GM04504 (cell line): Measurements from ENCODE around the gene TUSC2.
A peak's percentile ranks its signal among the peaks of the same experiment; 100 is the strongest.

Experiments
- DNase-seq: peaks from one replicate; pipeline ENCODE4 v3.0.0-alpha.2; 2012; ENCODE audit warnings: low read depth

TUSC2 gene, protein sequence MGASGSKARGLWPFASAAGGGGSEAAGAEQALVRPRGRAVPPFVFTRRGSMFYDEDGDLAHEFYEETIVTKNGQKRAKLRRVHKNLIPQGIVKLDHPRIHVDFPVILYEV

DNA sequence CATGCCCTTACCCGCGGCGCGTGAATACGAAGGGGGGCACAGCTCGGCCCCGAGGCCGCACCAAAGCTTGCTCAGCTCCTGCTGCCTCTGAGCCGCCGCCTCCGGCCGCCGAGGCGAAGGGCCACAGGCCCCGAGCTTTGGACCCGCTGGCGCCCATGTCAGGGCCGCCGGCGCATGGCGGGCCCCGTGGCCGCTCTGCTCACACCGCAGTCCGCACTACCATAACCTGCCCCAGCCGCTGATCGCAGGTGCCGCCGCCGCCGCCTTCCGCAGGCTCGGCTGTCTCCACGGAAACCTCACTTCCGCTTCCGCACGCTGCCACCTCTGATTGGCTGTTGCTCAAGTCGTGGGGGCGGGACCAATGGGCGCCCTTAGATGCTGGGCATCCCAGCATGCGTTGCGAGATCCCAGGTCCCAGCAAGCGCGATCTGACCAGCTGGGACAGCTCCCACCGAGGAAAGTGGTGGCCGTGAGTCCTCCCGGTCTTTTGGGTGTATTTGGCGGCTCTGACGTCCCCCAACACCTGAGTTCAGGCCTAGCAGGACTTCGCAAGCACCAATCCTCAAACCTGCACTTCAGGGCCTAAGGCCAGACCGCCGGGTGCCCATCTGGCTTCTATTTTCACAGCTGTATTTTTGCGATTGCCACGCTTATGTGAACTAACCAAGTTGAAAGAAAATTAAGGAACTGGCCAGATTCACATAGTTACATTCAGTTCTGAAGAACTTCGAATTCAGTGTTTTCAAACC is at the start of gene TUSC2:
Gene TUSC2, minus strand, starts transcription at position 281 of the 749 bp plus-strand sequence. Its CDS starts 124 bp downstream, at position 157.
- peak; percentile 88 for DNase-seq

DNA sequence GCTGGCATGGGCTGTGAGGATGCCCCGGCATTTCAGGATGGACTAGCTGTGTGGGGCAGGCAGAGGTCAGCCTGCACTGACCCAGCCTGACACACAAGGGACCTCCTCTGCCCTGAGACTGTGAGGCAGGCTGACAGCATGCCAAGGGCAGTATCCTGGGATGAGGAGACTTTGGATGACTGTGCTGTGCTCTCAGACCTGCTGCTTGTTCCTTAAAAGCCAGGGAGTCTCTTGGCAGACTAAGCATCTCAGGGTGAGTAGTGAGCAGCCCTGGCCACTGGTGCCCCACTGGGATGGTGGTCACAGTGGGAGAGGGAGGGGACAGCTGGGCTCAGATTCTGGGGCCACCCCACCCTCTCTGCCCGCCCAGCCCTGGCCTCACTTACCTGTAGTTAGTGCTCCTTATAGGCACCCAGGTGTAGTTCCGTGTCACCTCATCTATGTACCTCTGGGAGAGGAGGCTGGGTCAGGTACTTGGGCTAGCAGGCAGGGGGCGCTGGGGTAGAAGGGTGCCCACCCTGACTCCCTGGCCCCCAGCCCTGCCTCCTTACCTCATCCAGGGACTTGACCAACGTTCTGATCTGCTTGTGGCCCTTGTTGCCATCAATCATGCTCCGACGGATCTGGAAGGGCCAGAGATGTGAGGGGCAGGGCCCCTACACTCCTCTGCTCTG is 47.4 kb upstream of the TUSC2 start:
- DNase-seq, result no peak

DNA sequence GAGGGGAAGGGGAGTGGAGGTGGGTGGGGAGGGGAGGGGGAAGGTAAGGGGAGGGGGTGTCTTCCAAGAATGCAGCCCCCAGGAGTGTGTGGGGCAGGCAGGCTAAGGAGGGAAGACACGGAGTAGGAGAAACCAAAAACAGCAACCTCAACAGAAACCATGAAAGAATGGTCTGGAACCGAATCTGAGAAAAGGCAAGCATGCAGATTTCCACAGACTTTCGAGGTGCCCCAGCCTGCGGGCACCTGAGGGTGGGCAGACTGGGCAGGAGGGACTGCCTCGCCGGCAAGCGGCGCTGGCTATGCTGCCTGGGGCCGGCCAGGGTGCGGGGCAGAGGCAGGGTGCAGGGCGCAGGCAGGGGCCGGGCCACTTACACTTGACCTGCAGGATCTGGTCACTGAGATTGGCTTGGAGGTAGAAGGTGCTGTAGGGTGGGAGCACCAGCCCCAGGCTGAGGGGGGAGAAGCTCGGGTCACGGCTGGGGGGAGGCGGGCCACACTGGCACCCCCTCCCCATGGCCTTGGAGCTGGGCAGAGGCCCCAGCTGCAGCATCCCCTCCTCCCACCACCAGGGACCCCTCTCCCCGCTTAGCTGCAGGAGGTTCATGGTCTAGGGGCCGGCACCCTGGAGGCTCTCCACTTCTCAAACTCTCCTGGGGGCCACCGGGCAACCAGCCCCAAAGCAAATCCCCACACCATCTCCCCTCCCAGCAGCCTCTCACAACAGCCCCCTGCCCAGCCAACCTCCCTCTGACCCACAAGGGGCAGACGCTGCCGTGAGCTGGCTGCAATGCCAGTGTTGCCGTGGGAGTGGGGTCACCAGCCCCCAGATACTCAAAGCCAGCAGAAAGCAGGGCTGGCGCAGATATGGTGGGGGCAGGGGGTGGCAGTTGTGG is 46.6 kb upstream of the TUSC2 start:
- DNase-seq, result no peak

DNA sequence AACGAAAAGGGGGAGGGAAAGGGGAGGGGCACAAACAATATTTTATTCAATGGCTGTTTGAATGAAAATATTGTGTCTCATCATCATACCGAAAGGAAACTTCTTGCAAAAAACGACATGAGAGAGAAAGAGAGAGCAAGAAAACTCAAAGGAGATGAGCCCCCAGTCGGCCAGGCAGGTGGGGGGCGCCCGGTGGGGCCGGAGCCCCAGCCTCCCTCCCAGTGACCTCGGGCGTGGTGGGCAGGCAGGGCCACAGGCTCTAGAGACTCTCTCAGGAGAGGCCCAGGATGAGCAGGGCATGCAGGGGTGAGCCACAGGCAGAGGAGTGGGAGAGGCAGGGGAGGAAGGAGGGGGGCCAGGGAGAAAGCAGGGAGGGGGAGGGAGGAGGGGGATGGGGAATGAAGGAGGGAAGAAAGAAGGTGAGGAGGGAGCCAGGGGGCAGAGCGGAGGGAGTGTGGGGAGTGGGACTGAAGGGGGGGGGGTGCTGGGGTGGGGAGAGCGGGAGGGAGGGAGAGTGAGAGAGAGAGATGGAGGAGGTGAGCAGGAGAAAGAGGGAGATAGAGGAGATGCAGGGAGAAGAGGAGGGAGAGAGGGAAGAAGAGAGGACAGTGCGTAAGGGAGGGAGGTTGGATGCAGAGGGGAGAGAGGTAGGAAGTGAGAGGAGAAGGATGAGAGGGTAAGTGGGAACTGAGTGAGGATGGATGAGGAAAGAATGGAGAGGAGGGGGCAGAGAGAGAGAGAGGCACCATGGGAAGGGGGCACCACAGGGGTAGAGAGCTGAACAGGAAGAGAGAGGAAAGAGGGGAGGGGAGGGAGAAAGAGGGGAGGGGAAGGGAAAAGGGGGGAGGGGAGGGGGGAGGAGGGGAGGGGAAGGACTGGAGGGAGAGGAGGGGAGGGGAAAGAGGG is 45.4 kb upstream of the TUSC2 start:
- no peak for DNase-seq

DNA sequence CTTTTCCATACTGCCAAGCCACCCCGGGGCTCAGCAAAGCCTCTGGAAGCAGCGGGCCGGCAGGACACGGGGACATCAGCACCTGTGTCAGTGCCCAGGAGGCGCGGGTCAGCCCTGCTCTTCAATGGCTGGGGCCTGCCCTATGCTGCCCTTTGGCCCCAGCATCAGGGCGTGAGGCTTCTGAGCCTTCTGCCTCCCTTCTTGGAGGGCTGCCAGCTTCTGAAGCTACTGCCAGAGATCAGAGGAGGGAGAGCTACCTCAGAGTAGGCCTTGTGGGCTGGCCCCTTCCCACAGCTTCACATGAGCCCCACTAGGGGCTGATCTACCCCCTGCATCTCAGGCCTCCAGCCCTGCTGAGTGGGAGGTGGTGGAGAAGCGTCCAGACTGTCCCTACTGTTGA is 44.3 kb upstream of the TUSC2 start:
- no peak for DNase-seq

DNA sequence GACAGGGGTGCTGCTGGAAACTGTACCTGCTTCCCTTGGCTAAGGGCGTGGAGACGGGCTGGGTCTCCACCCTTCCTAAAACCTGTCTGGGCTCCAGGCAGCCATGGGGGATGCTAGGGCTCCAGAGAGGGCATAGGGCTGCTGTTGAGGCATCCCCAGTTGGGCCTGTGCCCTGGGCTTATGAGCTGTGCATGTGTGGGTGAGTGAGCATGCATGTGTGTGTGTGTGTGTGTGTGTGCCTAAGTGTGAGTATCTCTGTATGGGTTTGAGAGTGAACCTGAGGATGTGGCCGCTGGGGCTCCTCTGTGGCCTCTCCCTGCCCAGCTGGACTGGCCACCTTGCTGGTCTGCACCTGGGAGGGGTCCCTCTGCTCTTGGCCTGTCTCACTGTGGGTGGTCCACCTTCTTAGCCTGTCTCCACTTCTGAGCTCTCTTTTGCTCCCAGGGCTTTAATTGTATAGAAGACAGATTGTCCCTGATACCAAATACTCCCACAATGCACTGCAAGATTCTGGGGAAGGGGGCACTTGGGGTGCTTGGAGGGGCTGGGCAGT is 43.2 kb upstream of the TUSC2 start:
- no peak for DNase-seq

DNA sequence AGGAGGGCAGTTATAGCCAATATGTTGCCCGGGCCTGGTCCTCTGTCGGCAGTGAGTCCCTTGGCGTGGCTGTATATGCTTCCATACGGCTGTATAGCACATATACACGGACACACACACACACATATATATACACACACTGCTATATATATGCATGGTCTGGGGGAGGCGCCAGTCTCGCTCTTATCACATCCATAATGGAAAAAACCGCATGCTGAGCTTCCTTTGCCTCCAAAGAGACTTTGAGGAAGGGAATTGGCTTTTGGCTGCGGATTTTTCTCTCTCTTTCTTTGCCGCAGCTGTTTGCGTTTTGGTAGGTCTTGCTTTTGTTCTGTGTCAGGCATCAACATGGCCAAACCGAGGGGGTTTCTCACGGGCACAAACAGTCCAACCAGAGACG is 42.6 kb upstream of the TUSC2 start:
- DNase-seq, result no peak

DNA sequence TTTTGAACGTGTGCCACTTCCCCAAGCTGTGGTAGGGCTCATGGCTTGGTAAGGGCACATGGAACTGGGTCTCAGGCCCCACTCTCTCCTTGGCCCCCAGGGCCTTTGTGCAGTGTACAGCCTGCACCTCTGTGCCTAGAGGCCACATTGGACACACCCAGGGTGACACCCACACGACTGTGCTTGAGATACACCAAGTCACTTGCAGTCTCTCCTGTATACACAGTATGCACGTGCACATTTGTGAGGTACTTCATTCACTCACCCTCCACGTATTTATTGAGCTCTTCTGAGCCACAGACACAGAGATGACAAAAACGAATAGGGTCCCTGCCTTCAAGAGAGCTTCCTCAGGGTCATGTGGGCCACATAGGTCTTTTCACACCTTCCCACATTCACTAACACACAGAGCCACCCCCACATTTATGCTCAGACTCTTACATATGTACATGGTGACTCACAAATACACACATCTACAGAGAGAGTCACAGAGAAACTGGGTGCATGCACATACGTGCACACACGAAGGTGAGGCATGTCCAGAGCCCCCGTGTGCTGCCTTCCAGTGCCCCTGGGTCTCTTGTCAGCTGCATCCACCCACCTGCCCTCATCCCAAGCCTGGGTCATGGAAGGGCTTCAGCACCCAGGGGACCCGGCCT is 41.1 kb upstream of the TUSC2 start:
- DNase-seq, result no peak

DNA sequence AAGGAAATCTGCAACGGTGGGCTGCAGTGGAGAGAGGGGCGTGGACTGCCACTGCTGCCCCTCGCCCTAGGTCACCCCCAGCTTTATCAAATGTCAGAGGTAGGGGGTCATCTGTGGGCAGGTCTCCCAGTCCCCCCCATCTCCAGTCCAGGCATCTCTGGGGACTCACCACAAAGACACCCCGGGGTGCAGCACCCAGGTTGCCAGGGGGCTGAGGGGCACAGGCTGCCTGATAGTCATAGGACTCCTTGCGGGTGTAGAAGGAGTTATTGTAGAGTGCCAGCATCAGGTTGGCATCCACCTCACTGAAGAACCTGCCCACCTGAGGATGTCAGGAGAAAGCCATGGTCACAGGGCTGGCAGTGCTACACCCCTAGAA is 37.8 kb upstream of the TUSC2 start:
- no peak for DNase-seq

DNA sequence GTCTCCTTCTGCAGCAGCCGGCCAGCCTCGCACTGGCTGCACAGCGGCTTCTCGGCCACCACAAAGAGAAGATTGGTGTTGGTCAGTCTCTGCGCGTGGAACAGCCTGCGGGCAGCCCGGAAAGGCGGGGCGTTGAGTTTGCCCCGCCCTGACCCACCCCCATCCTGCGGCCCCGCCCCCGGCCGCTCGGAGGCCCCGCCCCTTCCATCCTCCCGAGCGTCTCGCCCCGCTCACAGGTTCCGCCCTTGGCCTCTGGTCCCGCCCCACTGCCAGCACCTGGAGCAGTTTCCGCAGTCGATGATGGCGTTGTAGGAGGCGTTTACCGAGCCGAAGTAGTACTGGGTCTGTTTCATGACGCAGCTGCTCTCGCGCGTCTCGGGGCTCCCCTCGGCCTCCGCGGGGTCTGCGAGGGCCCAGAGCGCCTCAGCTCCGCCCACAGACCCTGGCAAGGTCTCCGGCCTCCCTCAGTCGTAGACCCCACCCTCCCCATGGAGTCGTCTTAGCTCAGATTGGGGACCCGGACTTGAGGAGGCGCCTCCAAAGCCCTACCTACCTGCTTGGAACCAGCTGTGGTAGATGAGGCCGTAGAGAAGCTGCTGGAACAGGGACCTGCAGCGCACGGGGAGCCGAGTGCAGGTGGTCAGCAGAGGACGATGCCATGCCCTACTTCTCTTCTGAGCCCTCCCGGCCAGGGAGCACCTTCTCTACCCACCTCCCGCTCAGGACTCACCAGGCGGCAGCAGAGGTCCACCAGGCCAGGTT is 37.2 kb upstream of the TUSC2 start:
- DNase-seq, result no peak

DNA sequence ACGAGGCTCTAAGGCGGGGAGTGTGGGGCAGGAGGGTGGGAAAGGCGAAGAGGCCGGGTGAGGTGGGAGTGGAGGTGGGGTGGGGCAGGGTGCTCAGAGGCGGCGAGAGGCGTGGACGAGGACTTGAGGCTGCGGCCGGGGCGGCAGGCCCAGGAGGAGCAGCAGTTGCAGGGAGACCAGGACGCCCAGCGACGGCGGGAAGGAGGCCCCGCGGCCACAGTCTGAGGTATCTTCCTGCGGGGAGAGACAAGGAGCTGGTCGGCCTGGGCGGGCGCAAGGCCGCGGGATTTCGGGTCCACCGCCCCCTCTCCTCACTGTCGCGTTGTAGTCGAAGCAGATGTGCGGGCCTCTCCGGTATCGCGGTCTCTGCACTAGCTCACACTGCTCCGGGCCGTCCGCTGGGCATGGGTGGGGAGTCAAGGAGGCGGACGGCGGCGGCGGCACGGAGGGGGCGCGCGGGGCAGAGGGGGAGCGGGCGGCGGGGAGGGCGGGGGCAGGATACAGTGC is 36.6 kb upstream of the TUSC2 start:
- DNase-seq, result no peak

DNA sequence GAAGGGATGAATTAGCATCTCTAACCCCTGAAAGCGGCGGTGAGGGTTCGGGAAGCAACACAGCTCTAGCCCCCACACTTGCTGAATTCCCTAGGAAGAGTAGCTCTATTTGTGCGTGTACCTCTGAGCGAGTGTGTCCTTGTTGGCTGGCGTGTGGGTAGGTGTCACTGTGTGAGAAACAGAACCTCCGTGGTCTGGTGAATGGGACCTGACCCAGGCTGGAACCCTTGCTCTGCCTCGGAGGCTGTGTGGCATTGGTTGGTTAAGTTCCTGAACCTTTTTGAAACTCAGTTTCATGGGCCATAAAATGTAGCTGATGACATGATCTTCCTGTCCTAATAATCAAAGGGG is 31.7 kb upstream of the TUSC2 start:
- no peak for DNase-seq

DNA sequence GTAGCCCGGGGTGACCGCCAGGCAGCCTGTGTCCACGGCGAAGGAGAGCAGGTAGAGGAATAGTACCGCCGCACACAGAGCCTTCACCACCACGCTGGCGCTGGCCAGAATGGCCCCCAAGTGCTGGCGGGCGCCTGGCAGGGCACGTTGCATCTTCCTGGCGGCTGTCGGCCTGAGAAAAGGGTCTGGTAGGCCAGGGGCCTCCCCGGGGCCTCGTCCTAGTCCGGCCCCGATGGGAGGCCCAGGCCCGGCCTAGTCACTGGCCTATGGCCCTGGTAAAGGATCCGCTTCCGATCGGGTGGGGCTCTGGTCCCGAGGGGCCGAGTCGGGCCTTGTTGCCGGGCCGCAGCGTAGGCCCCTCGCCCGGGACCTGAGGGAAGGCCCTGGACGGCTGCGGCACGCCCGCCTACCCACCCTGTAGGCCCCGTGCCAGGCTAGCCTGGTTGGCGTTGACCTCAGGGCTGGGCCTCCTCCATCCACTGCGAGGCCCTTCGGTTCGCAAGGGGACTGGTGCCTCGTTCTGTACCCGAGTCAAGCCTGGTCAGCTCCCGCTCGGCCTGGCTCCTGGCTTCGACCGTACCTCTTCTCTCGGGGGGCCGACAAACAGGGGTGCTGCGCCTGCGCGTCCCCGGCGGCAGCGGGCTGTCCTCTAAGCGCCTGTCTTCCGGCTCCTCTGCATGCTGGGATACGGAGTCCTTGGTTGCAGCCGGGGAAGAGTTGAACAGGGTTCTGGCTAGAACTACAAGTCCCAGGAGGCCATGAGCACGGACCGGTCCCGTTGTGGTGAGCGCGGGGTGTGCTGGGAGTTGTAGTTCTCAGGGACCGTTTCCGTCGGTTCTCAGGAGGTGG is 31.1 kb upstream of the TUSC2 start, which contains the start of gene TMEM115:
Gene TMEM115, minus strand, starts transcription at position 611 of the 849 bp plus-strand sequence. Its CDS starts 458 bp downstream, at position 153.
- DNase-seq, result peak; percentile 98

DNA sequence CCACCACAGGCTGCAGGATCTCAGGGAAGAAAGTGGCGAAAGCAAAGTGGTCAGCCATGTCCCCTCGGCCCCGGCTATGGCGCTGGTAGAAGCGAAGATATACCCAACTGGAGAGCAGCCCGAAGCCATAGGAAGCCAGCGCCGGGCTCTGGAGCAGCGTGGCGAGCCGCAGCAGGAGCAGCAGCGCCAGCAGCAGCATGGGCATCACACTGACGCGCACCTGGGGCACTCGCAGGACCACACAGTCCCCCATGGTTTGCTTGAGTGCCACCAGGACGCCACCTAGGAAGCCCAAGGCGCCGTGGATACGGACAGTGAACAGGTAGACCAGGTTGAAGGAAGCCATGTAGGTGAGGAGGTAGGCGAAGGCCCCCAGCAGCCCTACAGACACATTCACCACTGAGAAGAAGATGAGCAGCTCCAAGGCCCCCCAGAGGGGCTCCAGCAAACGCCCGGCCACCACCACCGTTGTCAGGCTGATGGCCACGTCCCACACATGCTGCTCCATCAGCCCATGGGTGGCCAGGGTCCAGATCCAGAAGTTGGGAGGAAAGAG is 30.4 kb upstream of the TUSC2 start:
- DNase-seq, result no peak

DNA sequence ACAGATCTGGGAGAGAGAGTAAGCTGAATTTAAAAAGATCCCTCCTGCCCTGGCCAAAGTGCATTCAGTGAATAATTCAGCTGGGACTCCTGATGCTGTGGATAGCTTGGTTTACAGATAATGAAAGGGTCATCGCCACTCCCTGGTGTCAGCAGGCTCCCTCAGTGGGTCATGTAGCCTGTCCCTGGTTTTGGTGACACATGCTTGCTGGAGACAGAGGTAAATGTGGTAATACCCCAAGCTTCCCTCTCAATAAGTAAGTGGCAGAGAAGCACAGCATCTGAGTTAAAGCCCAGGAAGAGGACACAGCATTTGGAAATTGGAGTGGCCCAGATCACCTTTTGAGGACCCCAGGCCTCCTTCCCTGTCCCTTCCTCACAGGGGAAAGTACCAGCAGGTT is 29.5 kb upstream of the TUSC2 start:
- no peak for DNase-seq

DNA sequence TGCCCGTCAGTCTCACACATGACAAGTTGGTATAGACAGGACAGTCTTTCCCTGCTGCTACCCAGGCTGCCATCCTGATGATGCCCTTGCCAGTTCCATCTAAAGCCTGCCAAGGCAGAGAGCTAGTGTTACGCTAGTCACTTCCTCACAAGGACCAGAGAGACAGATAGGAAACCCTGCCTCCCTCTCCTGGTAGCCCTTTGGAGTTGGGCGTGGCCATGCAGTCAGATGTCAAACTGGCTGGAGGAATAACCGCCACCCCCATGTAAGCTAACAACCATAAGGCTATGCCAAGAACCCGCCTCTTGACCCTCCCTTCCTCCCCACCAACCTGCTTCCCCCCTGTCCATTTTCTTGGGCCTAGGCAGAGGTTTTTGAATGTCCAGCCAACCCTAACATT is 28.5 kb upstream of the TUSC2 start:
- DNase-seq, result no peak

DNA sequence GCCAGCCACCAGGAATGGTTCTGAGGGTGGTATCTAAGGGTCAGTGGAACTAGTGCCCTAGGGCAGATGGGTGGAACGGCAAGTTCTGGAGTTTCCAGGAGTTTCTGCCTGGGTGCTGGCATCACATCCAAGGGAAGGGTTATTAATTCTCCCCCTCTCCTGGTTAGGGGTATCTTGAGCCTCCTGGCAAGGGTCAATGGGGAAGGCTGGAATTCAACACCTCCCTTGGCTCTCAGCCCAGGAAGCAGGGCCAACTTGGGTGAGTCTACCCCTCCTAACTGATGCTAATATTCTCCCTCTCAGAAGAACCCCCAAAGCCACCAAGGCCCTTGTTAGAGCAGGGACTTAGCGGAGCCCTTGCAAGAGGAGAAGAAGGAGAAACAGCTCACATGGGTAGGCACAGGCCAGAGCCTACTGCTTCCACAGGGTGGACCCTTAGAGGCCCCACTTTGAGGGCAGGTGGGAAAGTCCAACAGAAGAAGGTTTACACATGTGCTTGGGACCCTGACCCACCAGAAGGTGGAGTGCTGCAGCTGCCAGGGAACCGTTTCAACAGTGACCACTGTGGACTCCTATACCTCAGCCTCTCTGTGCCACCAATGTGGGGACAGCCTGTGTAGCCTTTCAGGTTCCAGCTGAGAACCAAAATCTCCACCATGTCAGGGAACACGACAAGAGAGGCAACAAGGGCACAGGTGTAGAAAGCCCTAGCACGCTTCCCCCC is 28.0 kb upstream of the TUSC2 start:
- DNase-seq, result no peak

DNA sequence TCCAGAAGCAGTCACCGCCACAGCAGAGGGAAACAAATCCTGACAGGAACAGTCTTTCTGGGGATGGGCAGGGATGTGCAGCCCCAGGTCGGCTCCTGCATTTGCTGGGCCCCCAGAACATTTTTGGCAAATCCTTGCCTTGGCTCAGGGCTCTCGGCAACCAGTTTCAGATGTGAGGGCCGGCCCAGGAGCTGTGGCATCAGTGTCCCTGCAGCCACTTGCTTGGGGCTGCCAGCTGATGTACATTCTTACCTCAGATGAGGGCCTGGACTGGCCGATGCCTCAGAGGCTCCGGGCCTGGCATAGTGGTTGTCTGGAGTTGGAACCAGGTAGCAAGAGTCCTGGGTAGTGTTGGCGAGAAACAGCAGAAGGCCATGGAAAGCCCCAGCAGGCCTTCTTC is 26.8 kb upstream of the TUSC2 start:
- DNase-seq, result no peak
